GM21786 (cell line): ENCODE measurements around the gene MEGF8.

Experiments
- ATAC-seq: cut with Tn5 transposase; IDR thresholded peaks from one replicate; pipeline ENCODE4 v1.9.1; 2021; ENCODE audit not compliant: unreplicated experiment

MEGF8 gene

DNA sequence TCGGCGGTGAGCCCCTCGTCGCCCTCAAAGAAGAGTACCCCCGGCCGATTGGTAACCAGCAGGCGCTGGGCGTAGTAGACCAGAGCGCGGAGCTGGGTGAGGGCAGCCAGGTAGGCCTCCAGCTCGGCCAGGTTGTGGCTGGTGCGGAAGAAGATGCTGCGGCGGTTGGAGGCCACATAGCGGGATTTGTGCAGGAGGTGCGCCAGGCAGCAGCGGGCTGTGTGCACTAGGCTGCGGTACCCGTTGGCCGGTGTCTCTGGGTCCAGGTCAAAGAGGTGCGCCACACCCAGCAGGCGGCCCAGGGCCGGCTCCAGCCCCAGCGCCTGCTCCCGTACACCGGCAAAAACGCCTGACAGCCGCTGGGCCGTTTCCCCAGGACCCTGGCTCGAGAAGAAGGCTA is 84.9 kb downstream of the MEGF8 start:
- ATAC-seq, result no peak

DNA sequence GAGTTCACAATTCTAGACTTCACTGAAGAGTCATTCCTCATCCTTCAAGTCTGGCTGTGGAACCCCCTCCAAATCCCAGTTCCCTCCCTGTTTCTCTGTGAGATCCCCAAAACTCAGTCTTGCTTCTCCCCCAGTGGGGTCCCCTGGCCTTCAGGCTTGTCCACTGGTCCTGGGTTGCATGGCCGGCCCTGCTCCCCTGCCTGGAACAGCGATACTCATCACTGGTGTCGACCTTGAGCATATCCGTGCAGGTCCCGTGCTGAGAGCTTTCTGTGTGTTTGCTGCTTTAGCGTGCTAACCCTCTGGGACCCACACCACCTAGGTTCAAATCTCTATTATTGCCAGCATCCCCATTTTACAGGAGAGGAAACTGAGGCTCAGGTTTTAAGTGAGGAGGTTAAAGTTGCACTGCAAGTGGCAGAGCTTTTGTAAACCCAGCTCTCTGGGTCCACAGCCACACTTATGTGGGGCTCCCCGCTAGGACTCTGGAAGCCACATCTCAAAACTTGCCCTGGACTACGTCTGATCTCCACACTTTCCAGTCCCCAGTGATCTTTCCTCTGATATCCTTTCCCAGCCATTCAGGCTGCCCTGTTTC is 86.2 kb downstream of the MEGF8 start:
- no peak for ATAC-seq

DNA sequence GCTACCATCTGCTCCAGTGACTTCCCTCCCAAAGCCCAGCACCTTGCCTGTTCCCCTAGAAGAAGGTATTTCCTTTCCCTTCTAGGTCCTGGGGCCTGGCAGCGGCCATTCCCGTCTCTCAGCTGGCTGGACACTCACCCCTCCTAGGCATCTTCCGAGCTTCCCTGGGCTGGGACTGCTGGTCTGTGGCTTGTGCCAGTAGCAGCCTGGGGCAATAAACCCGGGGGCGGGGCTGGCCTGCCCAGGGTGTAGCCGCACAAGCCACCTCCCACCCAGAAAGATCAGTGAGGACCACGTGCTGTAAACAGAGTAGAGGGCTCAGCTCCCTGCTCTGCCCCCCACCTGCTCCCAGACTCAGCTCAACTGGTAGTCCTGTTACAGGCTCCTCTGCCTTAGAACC is 86.8 kb downstream of the MEGF8 start:
- no peak for ATAC-seq

DNA sequence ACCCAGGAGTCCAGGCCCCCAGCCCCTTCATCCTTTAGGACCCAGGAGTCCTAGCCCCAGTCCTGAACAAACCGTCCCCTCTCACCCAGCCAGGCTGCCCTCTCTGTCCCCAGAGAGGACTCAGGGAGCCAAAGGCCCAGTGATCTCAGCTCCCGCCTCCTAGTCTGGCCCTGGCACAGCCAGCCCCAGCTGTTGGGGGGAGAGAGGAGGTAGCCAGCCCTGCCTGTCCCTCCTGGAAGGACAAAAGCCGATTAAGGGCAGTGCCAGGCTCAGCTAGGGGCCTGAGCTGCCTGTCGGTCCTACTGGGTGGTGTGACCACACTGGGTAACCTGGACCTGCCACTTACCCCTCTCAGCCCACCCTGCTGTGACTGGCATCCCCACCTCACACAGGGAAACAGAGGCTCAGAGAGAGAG is 87.2 kb downstream of the MEGF8 start:
- no peak for ATAC-seq

DNA sequence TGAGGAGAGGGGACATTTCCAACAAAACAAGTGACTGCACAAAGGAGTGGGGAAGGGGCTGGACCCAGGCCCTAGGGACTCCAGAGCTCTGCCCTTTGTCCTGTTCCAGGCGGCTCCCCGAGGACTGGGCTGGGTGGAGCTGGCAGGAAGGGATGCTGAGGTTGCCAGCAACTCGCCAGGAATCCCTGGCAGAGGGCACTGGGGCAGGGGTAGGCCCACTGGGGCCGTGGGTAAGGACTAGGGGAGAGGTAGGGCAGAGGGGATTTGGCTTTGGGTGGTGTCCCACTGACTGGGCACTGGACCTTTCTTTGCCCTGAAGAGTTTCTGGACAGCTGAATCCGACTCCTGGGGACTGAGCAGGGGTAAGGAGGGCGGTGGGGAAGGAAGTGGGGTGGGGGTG is 93.9 kb downstream of the MEGF8 start:
- ATAC-seq, result no peak

GRCh38 chr19:42420055-42420544 is 94.7 kb downstream of the MEGF8 start:
- no peak for ATAC-seq

GRCh38 chr19:42421101-42421500 is 95.7 kb downstream of the MEGF8 start:
- no peak for ATAC-seq

DNA sequence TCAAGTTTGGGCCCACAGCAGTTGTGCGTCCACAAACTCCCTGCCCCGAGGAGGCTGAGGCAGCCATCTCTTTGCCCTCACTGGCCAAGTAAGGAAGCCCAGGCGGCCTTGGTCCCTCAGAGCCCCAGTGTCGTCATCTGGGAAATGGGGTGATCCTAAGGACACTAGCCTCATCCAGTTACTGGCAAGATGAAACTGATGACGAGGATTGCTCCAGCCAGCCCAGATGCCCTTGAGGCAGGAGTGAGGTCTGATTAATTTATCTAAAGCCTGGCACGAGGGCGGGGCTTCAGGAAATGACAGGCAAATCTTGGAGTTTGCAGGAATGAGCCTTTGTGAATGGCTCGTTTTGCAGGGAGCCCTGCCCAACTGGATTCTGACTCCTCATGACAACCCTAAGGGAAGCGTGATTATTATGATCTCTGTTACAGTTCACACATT is 96.2 kb downstream of the MEGF8 start:
- no peak for ATAC-seq

- no peak for ATAC-seq
Measured at GRCh38 chr19:42422092-42422900, 96.9 kb downstream of the MEGF8 start.

DNA sequence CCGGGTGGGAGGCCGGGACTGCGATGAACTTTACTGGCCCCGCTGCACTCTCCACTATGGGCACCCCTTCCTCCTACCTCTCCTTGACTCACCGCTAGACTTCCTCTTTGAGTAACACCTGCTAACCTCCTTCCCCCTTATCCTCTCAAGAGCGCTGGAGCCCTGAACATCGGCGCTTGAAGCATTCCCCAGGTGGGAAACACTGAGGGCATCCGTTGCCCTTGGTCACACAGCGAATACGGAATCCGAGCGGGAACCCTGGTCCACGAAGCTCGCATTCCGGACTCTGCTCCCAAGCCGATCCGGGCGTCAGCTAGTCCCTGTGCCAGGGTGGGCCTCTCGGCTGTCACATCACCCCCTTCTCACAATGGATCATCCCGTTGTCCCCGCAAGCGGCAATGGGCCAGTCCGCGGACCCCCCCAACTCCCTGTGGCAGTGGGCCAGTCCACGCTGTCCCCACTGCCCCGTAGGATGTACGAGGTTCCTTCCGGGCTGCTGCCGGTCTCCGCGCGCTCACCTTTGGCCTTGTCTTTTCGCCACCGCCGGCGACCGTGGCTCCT is 97.5 kb downstream of the MEGF8 start:
- ATAC-seq, result peak; percentile 32

- ATAC-seq, result peak; percentile 89
Measured at GRCh38 chr19:42423462-42424344, 98.3 kb downstream of the MEGF8 start.

GRCh38 chr19:42424345-42424707 is 98.9 kb downstream of the MEGF8 start:
- ATAC-seq, result no peak

GRCh38 chr19:42424712-42425131 is 99.3 kb downstream of the MEGF8 start:
- ATAC-seq, result no peak

DNA sequence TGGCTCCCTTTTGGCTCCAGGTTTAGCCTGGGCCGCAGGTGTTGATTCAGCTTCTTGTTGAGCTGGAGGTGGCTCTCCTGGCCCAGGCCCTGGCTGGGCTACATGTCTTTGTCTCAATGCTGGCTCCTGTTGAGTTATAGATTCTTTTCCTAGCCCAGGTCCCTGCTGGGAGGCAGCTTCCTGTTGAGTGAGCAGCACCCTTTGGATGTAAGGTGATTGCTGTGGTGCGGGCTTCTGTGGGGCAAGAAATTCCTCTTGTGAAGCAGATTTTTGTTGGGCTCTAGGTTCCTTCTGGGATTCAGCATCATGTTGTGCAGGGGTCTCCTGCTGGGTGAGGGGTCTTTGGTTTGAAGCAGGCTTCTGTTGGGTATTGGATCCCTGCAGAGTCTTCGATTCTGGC is 101.2 kb downstream of the MEGF8 start:
- ATAC-seq, result no peak

DNA sequence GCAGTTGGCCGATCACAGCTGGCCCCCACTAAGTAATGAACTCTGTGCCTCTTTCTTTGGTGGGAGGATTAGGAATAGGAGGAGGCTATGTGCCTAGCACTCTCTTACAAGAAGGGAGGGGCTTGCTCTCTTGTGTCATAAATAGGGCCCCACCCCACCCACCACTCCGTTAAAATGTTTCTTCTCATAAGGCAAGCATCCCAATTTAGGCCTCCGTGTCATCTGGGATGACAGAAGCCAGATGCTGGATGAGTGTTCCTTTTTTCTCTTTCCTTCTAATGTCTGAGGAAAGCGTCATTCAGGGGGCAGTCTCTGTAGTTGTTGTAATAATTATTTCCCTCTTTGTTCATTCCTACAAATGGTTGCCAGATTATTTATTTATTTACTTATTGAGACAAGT is 101.9 kb downstream of the MEGF8 start, which contains the start of gene LIPE:
LIPE (minus strand) TSS at position 76 of the 400 bp plus-strand sequence. CDS start 239 bp downstream, outside the sequence.
- no peak for ATAC-seq
